Lung (tissue), 12 donors: ENCODE results near the gene TBC1D22A. TPM values are rescaled to one million over a fixed set of nuclear protein-coding genes. Genes with fewer than 3 reads are reported as not detected.

Source experiments
- ATAC-seq: fragments of 200-7000 bp; cut with Tn5 transposase; one replicate; pipeline ENCODE4 v1.9.1; 2020; ENCODE audit warnings: moderate number of reproducible peaks; ENCODE audit not compliant: insufficient read depth, low FRiP score
- DNase-seq, 3 donors: peaks; one replicate each; pipeline ENCODE4 v3.0.0-alpha.2; 2013 to 2017
- H3K27ac ChIP-seq, 2 donors: one replicate each; pipeline ENCODE4 v1.5.1; 2013; ENCODE audit warnings: mild to moderate bottlenecking in 2 of 2, moderate library complexity in 2 of 2, control low read depth in 1 of 2, inconsistent platforms in 1 of 2, low read depth in 1 of 2, low read length in 1 of 2
- H3K27me3 ChIP-seq, 3 donors: one replicate each; pipeline ENCODE4 v1.5.1; 2013; ENCODE audit warnings: low read length in 2 of 3; ENCODE audit not compliant: control insufficient read depth in 3 of 3, insufficient read depth in 3 of 3
- H3K36me3 ChIP-seq, 4 donors: one replicate each; pipeline ENCODE4 v1.5.1; 2013; ENCODE audit warnings: low read length in 4 of 4, mild to moderate bottlenecking in 1 of 4, moderate library complexity in 1 of 4; ENCODE audit not compliant: control insufficient read depth in 4 of 4, insufficient read depth in 4 of 4
- H3K4me1 ChIP-seq, 5 donors: one replicate each; pipeline ENCODE4 v1.5.1; 2013; ENCODE audit warnings: low read length in 5 of 5, mild to moderate bottlenecking in 2 of 5, moderate library complexity in 1 of 5; ENCODE audit not compliant: control insufficient read depth in 5 of 5, insufficient read depth in 5 of 5
- H3K4me3 ChIP-seq: one replicate; pipeline ENCODE4 v1.5.1; 2013; ENCODE audit warnings: mild to moderate bottlenecking, control low read depth, moderate library complexity
- H3K9ac ChIP-seq, 2 donors: one replicate each; pipeline ENCODE4 v1.5.1; 2013; ENCODE audit warnings: low read length in 2 of 2, control low read depth in 1 of 2; ENCODE audit not compliant: insufficient read depth in 1 of 2
- H3K9me3 ChIP-seq, 4 donors: one replicate each; pipeline ENCODE4 v1.5.1; 2013; ENCODE audit warnings: low read length in 3 of 4, mild to moderate bottlenecking in 1 of 4, moderate library complexity in 1 of 4; ENCODE audit not compliant: control insufficient read depth in 4 of 4, insufficient read depth in 3 of 4
- WGBS, 2 donors: extraction: QIAGEN DNeasy Blood & Tissue Kit; methylation state at CpG; one replicate each; pipeline ENCODE4 v1.1.7; 2013; 5-methylcytosine and 5-hydroxymethylcytosine counted together
- polyA plus RNA-seq, 2 donors: library from polyadenylated mRNA; stranded (reverse); fragments of 200-250 nt; gene quantifications; one replicate each; pipeline ENCODE4 v1.2.1, GENCODE V29; 2013
- total RNA-seq, 2 donors: library from RNA; depleted of rRNA in 1 of 2; stranded (reverse); fragments of >200 nt in 1 of 2; gene quantifications; one replicate each; pipeline ENCODE4 v1.2.1, GENCODE V29; 2014 to 2021
- TF ChIP-seq, protein P1 (sequence below): IDR thresholded peaks from 2 replicates; pipeline ENCODE4 v1.5.1; 2012; ENCODE audit warnings: mild to moderate bottlenecking; ENCODE audit errors: control extremely low read depth, extremely low read depth
- donor health status: control.
- donor health status: control.
- donor health status: Bipolar disorder and iron deficiency.
- donor health status: healthy.
- donor health status: DM: yes; HTN: yes; CAD: no.

TBC1D22A gene
- total and polyA plus RNA-seq, 4 donors, result 20.2 to 38.4 (median 21.0) TPM

GRCh38 chr22:46982635-46983034, 220.2 kb downstream of the TBC1D22A start:
- no peak overlapping the region for H3K4me3 ChIP-seq
- peaks cover 0 to 11% (median 1%) of the 10 kb centered on the region in 4 donors for H3K36me3 ChIP-seq
- DNase-seq (peak in 1 of 3 donors; percentile 2), ATAC-seq (no peak)
- 97 to 98% methylated on average over 14 of the region's 14 CpGs for WGBS, 2 donors
- H3K27ac ChIP-seq, result no peak overlapping the region
- no peaks in the 10 kb centered on the region for H3K4me1 ChIP-seq
- no peak overlapping the region for H3K9ac ChIP-seq
- H3K9me3 ChIP-seq, result no peaks in the 10 kb centered on the region
- no peaks in the 10 kb centered on the region for H3K27me3 ChIP-seq
- TF ChIP-seq, protein P1, sequence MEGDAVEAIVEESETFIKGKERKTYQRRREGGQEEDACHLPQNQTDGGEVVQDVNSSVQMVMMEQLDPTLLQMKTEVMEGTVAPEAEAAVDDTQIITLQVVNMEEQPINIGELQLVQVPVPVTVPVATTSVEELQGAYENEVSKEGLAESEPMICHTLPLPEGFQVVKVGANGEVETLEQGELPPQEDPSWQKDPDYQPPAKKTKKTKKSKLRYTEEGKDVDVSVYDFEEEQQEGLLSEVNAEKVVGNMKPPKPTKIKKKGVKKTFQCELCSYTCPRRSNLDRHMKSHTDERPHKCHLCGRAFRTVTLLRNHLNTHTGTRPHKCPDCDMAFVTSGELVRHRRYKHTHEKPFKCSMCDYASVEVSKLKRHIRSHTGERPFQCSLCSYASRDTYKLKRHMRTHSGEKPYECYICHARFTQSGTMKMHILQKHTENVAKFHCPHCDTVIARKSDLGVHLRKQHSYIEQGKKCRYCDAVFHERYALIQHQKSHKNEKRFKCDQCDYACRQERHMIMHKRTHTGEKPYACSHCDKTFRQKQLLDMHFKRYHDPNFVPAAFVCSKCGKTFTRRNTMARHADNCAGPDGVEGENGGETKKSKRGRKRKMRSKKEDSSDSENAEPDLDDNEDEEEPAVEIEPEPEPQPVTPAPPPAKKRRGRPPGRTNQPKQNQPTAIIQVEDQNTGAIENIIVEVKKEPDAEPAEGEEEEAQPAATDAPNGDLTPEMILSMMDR, result no peak

DNA sequence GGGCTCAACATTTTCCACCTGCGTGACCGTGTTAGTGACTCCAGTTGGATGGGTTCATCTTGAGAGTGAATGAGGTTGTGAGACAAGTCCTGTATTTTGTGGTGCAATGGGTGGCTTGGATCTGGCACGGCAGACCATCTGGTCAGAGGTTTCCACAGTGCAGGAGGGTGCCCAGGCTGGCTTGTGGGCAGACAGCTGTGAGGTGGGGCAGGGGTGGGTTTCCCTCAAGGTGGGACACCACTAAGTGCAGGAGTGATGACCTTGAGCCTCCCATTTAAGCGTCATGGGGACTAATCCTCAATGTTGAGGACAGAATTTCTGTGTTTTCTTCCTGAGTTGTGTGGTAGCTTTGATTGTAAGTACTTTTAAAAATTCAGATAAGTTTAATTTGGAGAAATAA, 220.6 kb downstream of the TBC1D22A start:
- ATAC-seq (no peak), DNase-seq (no peak)
- Histone ChIP-seq H3K36me3 (peaks cover 0 to 7% (median 0%) of the 10 kb centered on the region in 4 donors), H3K4me1 (no peaks in the 10 kb centered on the region), H3K4me3 (no peak overlapping the region), H3K27ac (no peak overlapping the region), H3K9me3 (no peaks in the 10 kb centered on the region), H3K27me3 (no peaks in the 10 kb centered on the region), H3K9ac (no peak overlapping the region)
- 91 to 96% methylated on average over 4 of the region's 4 CpGs for WGBS, 2 donors
- TF ChIP-seq, protein P1, result no peak

GRCh38 chr22:46984751-46985506, 222.5 kb downstream of the TBC1D22A start:
- Histone ChIP-seq H3K27ac (no peak overlapping the region), H3K4me1 (no peaks in the 10 kb centered on the region), H3K27me3 (no peaks in the 10 kb centered on the region), H3K9me3 (no peaks in the 10 kb centered on the region), H3K4me3 (no peak overlapping the region), H3K36me3 (peaks cover 0 to 1% (median 0%) of the 10 kb centered on the region in 4 donors), H3K9ac (no peak overlapping the region)
- 85 to 86% methylated on average over 16 of the region's 16 CpGs for WGBS, 2 donors
- ATAC-seq (no peak), DNase-seq (no peak)
- TF ChIP-seq, protein P1, result no peak

DNA sequence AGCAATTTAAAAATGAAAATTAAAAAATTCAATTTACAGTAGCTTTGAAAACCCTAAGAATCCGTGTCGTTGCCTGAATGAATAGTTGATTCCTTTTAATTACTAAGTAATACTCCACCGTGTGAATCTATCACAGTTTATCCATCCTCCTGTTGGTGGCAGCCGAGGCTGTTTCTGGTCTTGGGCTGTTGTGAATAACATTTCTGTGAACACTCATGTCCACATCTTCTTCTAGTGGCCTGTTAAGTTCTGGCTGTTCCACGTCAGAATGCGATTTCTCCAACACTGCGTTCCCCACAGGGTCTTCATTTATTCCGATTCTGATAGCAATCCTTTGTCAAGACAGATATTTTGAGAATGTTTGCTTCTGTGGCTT, 223.0 kb downstream of the TBC1D22A start:
- no peak overlapping the region for H3K9ac ChIP-seq
- DNase-seq, result no peak
- no peak overlapping the region for H3K27ac ChIP-seq
- no peaks in the 10 kb centered on the region for H3K4me1 ChIP-seq
- TF ChIP-seq, protein P1, result no peak
- peaks cover 0 to 1% (median 0%) of the 10 kb centered on the region in 4 donors for H3K36me3 ChIP-seq
- no peaks in the 10 kb centered on the region for H3K27me3 ChIP-seq
- WGBS, 2 donors, result 90 to 96% methylated on average over 8 of the region's 8 CpGs
- no peaks in the 10 kb centered on the region for H3K9me3 ChIP-seq
- no peak overlapping the region for H3K4me3 ChIP-seq
- no peak for ATAC-seq
